HepG2 (cell line): Measurements from ENCODE around the gene C14orf119. TPM values are rescaled to one million over a fixed set of nuclear protein-coding genes. Genes with fewer than 3 reads are reported as not detected.
A peak's percentile ranks its signal among the peaks of the same experiment; 100 is the strongest.

Source experiments
- EED ChIP-seq: sonication (generic); formaldehyde crosslinking; IDR thresholded peaks from 2 replicates; pipeline ENCODE4 v1.5.0; 2020; ENCODE audit warnings: mild to moderate bottlenecking, missing genetic modification reagents
- GTF2F1 ChIP-seq: fragments of 150-350 bp; IDR thresholded peaks from 2 replicates; pipeline ENCODE4 v1.6.1; 2014; ENCODE audit warnings: low read length
- NCOA2 ChIP-seq: sonication (generic); formaldehyde crosslinking; IDR thresholded peaks from 2 replicates; pipeline ENCODE4 v1.8.0; 2022; ENCODE audit warnings: inconsistent platforms
- NFKB2 ChIP-seq: sonication (generic); formaldehyde crosslinking; IDR thresholded peaks from 2 replicates; pipeline ENCODE4 v1.4.0; 2020; ENCODE audit warnings: missing genetic modification reagents, borderline replicate concordance
- PHF8 ChIP-seq: sonication (generic); formaldehyde crosslinking; IDR thresholded peaks from 2 replicates; pipeline ENCODE4 v1.5.0; 2020; ENCODE audit warnings: missing genetic modification reagents
- RAD51 ChIP-seq: fragments of 450-650 bp; IDR thresholded peaks from 2 replicates; pipeline ENCODE4 v1.6.1; 2016; ENCODE audit warnings: borderline replicate concordance
- RFX5 ChIP-seq: IDR thresholded peaks from 2 replicates; pipeline ENCODE4 v1.6.1; 2011; ENCODE audit warnings: low read depth, low read length, improper control_type of control experiment
- SP140L ChIP-seq: sonication (generic); formaldehyde crosslinking; IDR thresholded peaks from 2 replicates; pipeline ENCODE4 v1.4.0; 2020; ENCODE audit warnings: missing genetic modification reagents, borderline replicate concordance
- ZKSCAN1 ChIP-seq: fragments of 150-350 bp; IDR thresholded peaks from 2 replicates; pipeline ENCODE4 v1.6.1; 2014; ENCODE audit warnings: low read length
- ZMAT3 ChIP-seq: sonication (generic); formaldehyde crosslinking; conservative IDR thresholded peaks from 2 replicates; pipeline ENCODE4 v1.7.0; 2021; ENCODE audit warnings: missing genetic modification reagents
- ZNF160 ChIP-seq: sonication (generic); formaldehyde crosslinking; IDR thresholded peaks from 2 replicates; pipeline ENCODE4 v1.8.0; 2022; ENCODE audit warnings: mild to moderate bottlenecking, inconsistent platforms, missing genetic modification reagents
- ZNF354B ChIP-seq: sonication (generic); formaldehyde crosslinking; IDR thresholded peaks from 2 replicates; pipeline ENCODE4 v1.8.0; 2022; ENCODE audit warnings: mild to moderate bottlenecking, missing genetic modification reagents
- ZNF430 ChIP-seq: sonication (generic); formaldehyde crosslinking; IDR thresholded peaks from 2 replicates; pipeline ENCODE4 v1.9.0; 2021; ENCODE audit warnings: mild to moderate bottlenecking, missing genetic modification reagents
- ZNF451 ChIP-seq: sonication (generic); formaldehyde crosslinking; IDR thresholded peaks from 2 replicates; pipeline ENCODE4 v1.5.0; 2020; ENCODE audit warnings: mild to moderate bottlenecking, missing genetic modification reagents
- ZNF501 ChIP-seq: sonication (generic); formaldehyde crosslinking; IDR thresholded peaks from 2 replicates; pipeline ENCODE4 v1.5.1; 2020; ENCODE audit warnings: mild to moderate bottlenecking, moderate library complexity, missing genetic modification reagents
- ZNF703 ChIP-seq: sonication (generic); formaldehyde crosslinking; IDR thresholded peaks from 2 replicates; pipeline ENCODE4 v1.5.1; 2020; ENCODE audit warnings: missing genetic modification reagents, mild to moderate bottlenecking, moderate library complexity, borderline replicate concordance
- ZNF746 ChIP-seq: sonication (generic); formaldehyde crosslinking; IDR thresholded peaks from 2 replicates; pipeline ENCODE4 v1.8.0; 2022; ENCODE audit warnings: mild to moderate bottlenecking, missing genetic modification reagents
- ZNF749 ChIP-seq: sonication (generic); formaldehyde crosslinking; IDR thresholded peaks from 2 replicates; pipeline ENCODE4 v1.8.0; 2022; ENCODE audit warnings: mild to moderate bottlenecking, missing genetic modification reagents, moderate library complexity, borderline replicate concordance
- polyA plus RNA-seq, 8 experiments: library from polyadenylated mRNA; depleted of rRNA in 3 of 8; stranded (reverse) in 7 of 8; unstranded in 1 of 8; fragments of >200 nt; fragmentation: Illumina TruSeq in 4 of 8; extraction: Trizol in 4 of 8; gene quantifications; 2 replicates each; pipeline versions ENCODE4 v1.2.1 to v1.2.3, GENCODE V29; 2011 to 2016; ENCODE audit warnings: low read depth in 4 of 8, missing spikeins in 1 of 8, mixed read lengths in 1 of 8; ENCODE audit not compliant: insufficient read depth in 1 of 8
- total RNA-seq, 5 experiments: library from RNA; depleted of rRNA; stranded (reverse); fragments of >200 nt; fragmentation: Illumina TruSeq; extraction: Trizol; gene quantifications; 2 replicates each; pipeline ENCODE4 v1.2.3, GENCODE V29; 2016; ENCODE audit warnings: low read depth in 1 of 5
- TF ChIP-seq, protein P1 (sequence below): sonication (generic); formaldehyde crosslinking; IDR thresholded peaks from 2 replicates; pipeline ENCODE4 v1.5.0; 2020; ENCODE audit warnings: missing genetic modification reagents
- TF ChIP-seq, protein P2 (sequence below): sonication (generic); formaldehyde crosslinking; IDR thresholded peaks from 2 replicates; pipeline ENCODE4 v1.8.1; 2023; ENCODE audit warnings: mild to moderate bottlenecking, moderate library complexity, missing genetic modification reagents
- TF ChIP-seq, protein P3 (sequence below): sonication (generic); formaldehyde crosslinking; IDR thresholded peaks from 2 replicates; pipeline ENCODE4 v1.4.0; 2020; ENCODE audit warnings: mild to moderate bottlenecking, missing genetic modification reagents
- TF ChIP-seq, protein P4 (sequence below): sonication (generic); formaldehyde crosslinking; IDR thresholded peaks from 2 replicates; pipeline ENCODE4 v1.4.0; 2020; ENCODE audit warnings: missing genetic modification reagents
- TF ChIP-seq, protein P5 (sequence below): IDR thresholded peaks from 2 replicates; pipeline ENCODE4 v1.6.1; 2016; ENCODE audit warnings: control low read depth
- TF ChIP-seq, protein P6 (sequence below): sonication (generic); formaldehyde crosslinking; IDR thresholded peaks from 2 replicates; pipeline ENCODE4 v1.5.0; 2020; ENCODE audit warnings: missing genetic modification reagents, mild to moderate bottlenecking, borderline replicate concordance

C14orf119 gene
- total and polyA plus RNA-seq, 2 of the 13 experiments (the other 11 are each of a cell fraction or from before 2014, with no cell fraction given) = 117 to 206 TPM

DNA sequence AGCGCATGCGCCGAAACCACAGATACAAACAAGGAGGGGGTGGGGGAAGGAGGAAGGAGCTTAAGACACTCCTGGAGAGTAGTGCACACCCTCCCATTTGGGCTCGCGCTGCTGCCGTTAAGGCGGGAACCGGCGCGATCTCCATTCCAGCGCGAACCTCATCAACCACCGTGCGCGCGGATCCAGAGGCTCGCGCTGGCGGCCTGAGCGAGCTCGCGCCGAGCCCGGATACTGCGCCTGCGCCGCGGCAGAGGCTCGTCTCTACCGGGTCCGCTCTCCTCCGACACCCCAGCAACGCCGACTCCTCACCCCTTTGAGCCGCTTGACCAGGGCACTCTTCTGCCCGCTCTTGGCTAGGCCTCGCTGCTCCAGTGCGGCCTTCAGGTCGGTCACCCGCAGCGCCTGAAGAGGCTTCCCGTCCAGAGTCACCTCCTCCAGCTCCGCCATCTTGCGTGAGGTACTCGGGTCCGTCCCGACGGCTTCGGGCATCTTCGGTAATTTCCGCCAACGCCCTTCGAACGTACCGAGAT is 574 bp upstream of the C14orf119 start, which contains the start of gene ACIN1 (continued):
- TF ChIP-seq PHF8 (CRISPR knock-in tag) (peak; percentile 99), ZNF354B (CRISPR knock-in tag) (peak; percentile 98), SP140L (peak; percentile 76; the same call in 1 of the 2 replicates), ZNF703 (CRISPR knock-in tag) (no peak; the same call in 1 of the 2 replicates), ZNF746 (CRISPR knock-in tag) (peak; percentile 82), NCOA2 (CRISPR knock-in tag) (peak; percentile 63; the same call in 1 of the 2 replicates), RAD51 (no peak), ZNF160 (peak; percentile 97), NFKB2 (CRISPR knock-in tag) (peak; percentile 98), EED (CRISPR knock-in tag) (peak; percentile 99), ZMAT3 (CRISPR knock-in tag) (peak; percentile 99), RFX5 (no peak; the same call in 1 of the 2 replicates), ZNF451 (CRISPR knock-in tag) (peak; percentile 97), ZKSCAN1 (no peak), ZNF749 (CRISPR knock-in tag) (peak; percentile 98), ZNF430 (peak; percentile 96), GTF2F1 (no peak; the same call in 1 of the 2 replicates), ZNF501 (CRISPR knock-in tag) (peak; percentile 98)
- TF ChIP-seq, protein P1, sequence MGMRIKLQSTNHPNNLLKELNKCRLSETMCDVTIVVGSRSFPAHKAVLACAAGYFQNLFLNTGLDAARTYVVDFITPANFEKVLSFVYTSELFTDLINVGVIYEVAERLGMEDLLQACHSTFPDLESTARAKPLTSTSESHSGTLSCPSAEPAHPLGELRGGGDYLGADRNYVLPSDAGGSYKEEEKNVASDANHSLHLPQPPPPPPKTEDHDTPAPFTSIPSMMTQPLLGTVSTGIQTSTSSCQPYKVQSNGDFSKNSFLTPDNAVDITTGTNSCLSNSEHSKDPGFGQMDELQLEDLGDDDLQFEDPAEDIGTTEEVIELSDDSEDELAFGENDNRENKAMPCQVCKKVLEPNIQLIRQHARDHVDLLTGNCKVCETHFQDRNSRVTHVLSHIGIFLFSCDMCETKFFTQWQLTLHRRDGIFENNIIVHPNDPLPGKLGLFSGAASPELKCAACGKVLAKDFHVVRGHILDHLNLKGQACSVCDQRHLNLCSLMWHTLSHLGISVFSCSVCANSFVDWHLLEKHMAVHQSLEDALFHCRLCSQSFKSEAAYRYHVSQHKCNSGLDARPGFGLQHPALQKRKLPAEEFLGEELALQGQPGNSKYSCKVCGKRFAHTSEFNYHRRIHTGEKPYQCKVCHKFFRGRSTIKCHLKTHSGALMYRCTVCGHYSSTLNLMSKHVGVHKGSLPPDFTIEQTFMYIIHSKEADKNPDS = peak; percentile 99
- TF ChIP-seq, protein P2, sequence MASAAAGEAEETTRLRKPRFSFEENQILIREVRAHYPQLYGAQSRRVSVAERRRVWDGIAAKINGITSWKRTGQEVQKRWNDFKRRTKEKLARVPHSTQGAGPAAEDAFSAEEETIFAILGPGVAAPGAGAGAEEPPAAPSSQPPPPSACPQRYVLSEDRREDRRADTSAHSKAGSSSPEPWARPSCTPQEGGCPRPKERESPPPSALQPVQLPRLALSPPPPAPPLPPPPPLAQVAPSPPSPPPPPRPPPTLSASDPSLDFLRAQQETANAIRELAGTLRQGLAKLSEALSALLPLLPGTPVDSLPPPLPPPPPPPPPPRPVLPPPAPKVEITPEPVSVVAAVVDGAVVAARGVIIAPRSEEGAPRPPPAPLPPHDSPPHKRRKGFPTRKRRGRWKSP = peak; percentile 89; the same call in 1 of the 2 replicates
- TF ChIP-seq, protein P3, sequence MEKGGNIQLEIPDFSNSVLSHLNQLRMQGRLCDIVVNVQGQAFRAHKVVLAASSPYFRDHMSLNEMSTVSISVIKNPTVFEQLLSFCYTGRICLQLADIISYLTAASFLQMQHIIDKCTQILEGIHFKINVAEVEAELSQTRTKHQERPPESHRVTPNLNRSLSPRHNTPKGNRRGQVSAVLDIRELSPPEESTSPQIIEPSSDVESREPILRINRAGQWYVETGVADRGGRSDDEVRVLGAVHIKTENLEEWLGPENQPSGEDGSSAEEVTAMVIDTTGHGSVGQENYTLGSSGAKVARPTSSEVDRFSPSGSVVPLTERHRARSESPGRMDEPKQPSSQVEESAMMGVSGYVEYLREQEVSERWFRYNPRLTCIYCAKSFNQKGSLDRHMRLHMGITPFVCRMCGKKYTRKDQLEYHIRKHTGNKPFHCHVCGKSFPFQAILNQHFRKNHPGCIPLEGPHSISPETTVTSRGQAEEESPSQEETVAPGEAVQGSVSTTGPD (CRISPR knock-in tag) = no peak
- TF ChIP-seq, protein P4, sequence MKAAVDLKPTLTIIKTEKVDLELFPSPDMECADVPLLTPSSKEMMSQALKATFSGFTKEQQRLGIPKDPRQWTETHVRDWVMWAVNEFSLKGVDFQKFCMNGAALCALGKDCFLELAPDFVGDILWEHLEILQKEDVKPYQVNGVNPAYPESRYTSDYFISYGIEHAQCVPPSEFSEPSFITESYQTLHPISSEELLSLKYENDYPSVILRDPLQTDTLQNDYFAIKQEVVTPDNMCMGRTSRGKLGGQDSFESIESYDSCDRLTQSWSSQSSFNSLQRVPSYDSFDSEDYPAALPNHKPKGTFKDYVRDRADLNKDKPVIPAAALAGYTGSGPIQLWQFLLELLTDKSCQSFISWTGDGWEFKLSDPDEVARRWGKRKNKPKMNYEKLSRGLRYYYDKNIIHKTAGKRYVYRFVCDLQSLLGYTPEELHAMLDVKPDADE = peak; percentile 83
- TF ChIP-seq, protein P5, sequence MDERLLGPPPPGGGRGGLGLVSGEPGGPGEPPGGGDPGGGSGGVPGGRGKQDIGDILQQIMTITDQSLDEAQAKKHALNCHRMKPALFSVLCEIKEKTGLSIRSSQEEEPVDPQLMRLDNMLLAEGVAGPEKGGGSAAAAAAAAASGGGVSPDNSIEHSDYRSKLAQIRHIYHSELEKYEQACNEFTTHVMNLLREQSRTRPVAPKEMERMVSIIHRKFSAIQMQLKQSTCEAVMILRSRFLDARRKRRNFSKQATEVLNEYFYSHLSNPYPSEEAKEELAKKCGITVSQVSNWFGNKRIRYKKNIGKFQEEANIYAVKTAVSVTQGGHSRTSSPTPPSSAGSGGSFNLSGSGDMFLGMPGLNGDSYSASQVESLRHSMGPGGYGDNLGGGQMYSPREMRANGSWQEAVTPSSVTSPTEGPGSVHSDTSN (CRISPR knock-in tag) = no peak; the same call in 1 of the 2 replicates
- TF ChIP-seq, protein P6, sequence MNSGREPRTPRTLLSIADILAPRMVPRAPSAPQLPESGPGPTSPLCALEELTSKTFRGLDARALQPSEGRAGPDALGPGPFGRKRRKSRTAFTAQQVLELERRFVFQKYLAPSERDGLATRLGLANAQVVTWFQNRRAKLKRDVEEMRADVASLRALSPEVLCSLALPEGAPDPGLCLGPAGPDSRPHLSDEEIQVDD (CRISPR knock-in tag) = peak; percentile 99
